Suprapubic skin (tissue), 4 donors: ENCODE measurements around the gene PSME3.

Experiments
- CTCF ChIP-seq, 2 donors: fragments of 200-600 bp in 1 of 2; fragments of 450-650 bp in 1 of 2; sonication (generic) in 1 of 2; IDR thresholded peaks; one replicate each; pipeline ENCODE4 v1.5.1; 2016 to 2019; ENCODE audit warnings: antibody characterized with exemption in 2 of 2, mild to moderate bottlenecking in 1 of 2, moderate library complexity in 1 of 2
- POLR2A ChIP-seq, 2 donors: fragments of 450-650 bp; IDR thresholded peaks; one replicate each; pipeline ENCODE4 v1.6.1; 2017; ENCODE audit warnings: antibody characterized with exemption in 2 of 2, mild to moderate bottlenecking in 2 of 2, moderate library complexity in 2 of 2
- POLR2AphosphoS5 ChIP-seq, 3 donors: sonication (generic); formaldehyde crosslinking; IDR thresholded peaks; one replicate each; pipeline ENCODE4 v1.6.1; 2017; ENCODE audit warnings: antibody characterized with exemption in 3 of 3

GRCh38 chr17:42818379-42818778 is 14.8 kb upstream of the PSME3 start:
- TF ChIP-seq CTCF (IDR thresholded peaks at IDR 0.05) (no peak), POLR2A (IDR thresholded peaks at IDR 0.05) (no peak), POLR2AphosphoS5 (IDR thresholded peaks at IDR 0.05) (no peak)
